HCT116 (cell line): ENCODE measurements around the gene BCS1L. TPM values are rescaled to one million over a fixed set of nuclear protein-coding genes. Genes with fewer than 3 reads are reported as not detected.

Source experiments
- ATAC-seq: fragments of 200-7000 bp; cut with Tn5 transposase; 2 replicates; pipeline ENCODE4 v1.9.1; 2020; ENCODE audit warnings: mild to moderate bottlenecking, moderate library complexity
- BruUV-seq: library from RNA; stranded (reverse); fragments of 400-500 nt; replicated peaks from 2 replicates; lab custom pipeline; 2021; lab: Mats Ljungman, UMichigan
- CTCF ChIA-PET: fragments of 300-600 bp; sonication (Branson Sonifier 250); formaldehyde crosslinking; loops from one replicate; lab custom pipeline; 2021; ENCODE audit warnings: antibody characterized with exemption; lab: Charles Lee
- POLR2A ChIA-PET: fragments of 300-600, 350-600 bp; sonication (Branson Sonifier 250); formaldehyde crosslinking; loops from one replicate; lab custom pipeline; 2021; ENCODE audit warnings: antibody characterized with exemption; lab: Charles Lee
- RAD21 ChIA-PET, 2 experiments: fragments of 300-600 bp; sonication (Branson Sonifier 250); formaldehyde crosslinking; loops; one replicate each; lab custom pipeline; 2023; ENCODE audit warnings: low total read pairs in 2 of 2; ENCODE audit not compliant: uncharacterized antibody in 2 of 2, unreplicated experiment in 2 of 2, low non-redundant PET in 1 of 2; lab: Charles Lee
- DNase-seq: peaks from one replicate; pipeline ENCODE4 v3.0.0-alpha.2; 2010; ENCODE audit warnings: low read depth, low spot score
- H2AFZ ChIP-seq: fragments of 200-600 bp; shearing (Covaris generic), sonication (generic); 2 replicates; pipeline ENCODE4 v1.6.1; 2017; ENCODE audit warnings: low read depth, mixed run types, mixed read lengths, antibody characterized with exemption, low read length; ENCODE audit not compliant: poor library complexity, severe bottlenecking
- H3K27ac ChIP-seq: 2 replicates; pipeline ENCODE4 v1.5.1; 2012; ENCODE audit warnings: low read depth, low read length
- H3K27me3 ChIP-seq: fragments of 200-600 bp; sonication (generic); 2 replicates; pipeline ENCODE4 v1.6.1; 2016; ENCODE audit warnings: mixed run types, low read length, mixed read lengths; ENCODE audit not compliant: insufficient read depth
- H3K36me3 ChIP-seq, 2 experiments: fragments of 200-500 bp in 1 of 2; fragments of 200-600 bp in 1 of 2; sonication (Bioruptor generic) in 1 of 2; sonication (generic) in 1 of 2; 2 replicates each; pipeline versions ENCODE4 v1.5.1 to v1.6.1; 2014 to 2016; ENCODE audit warnings: low read length in 2 of 2, inconsistent platforms in 1 of 2, mixed read lengths in 1 of 2, mixed run types in 1 of 2; ENCODE audit not compliant: insufficient read depth in 2 of 2, control insufficient read depth in 1 of 2
- H3K4me1 ChIP-seq, 2 experiments: fragments of 200-600 bp in 1 of 2; sonication (generic) in 1 of 2; 2 replicates each; pipeline versions ENCODE4 v1.5.1 to v1.6.1; 2012 to 2017; ENCODE audit warnings: low read length in 2 of 2, inconsistent platforms in 1 of 2, mild to moderate bottlenecking in 1 of 2, mixed read lengths in 1 of 2, mixed run types in 1 of 2, moderate library complexity in 1 of 2; ENCODE audit not compliant: insufficient read depth in 2 of 2, control insufficient read depth in 1 of 2
- H3K4me2 ChIP-seq: fragments of 200-600 bp; sonication (generic); 2 replicates; pipeline ENCODE4 v1.6.1; 2017; ENCODE audit warnings: mixed run types, low read length, mixed read lengths
- H3K4me3 ChIP-seq, 2 experiments: fragments of 200-600 bp in 1 of 2; sonication (generic) in 1 of 2; replicated peaks in 1 of 2; 2 replicates each; pipeline ENCODE4 v1.5.1; 2011 to 2016; ENCODE audit warnings: low read length in 2 of 2, control low read depth in 1 of 2, low read depth in 1 of 2, mild to moderate bottlenecking in 1 of 2, mixed read lengths in 1 of 2, mixed run types in 1 of 2
- H3K79me2 ChIP-seq: fragments of 200-600 bp; sonication (generic); 2 replicates; pipeline ENCODE4 v1.6.1; 2017; ENCODE audit warnings: mild to moderate bottlenecking, mixed run types, low read length, moderate library complexity, mixed read lengths; ENCODE audit not compliant: insufficient read depth
- H3K9ac ChIP-seq: fragments of 200-600 bp; sonication (generic); 2 replicates; pipeline ENCODE4 v1.6.1; 2016; ENCODE audit warnings: low read length, mixed read lengths
- H3K9me2 ChIP-seq: fragments of 200-600 bp; sonication (generic), shearing (Covaris generic); 2 replicates; pipeline ENCODE4 v1.6.1; 2017; ENCODE audit warnings: mixed run types, mild to moderate bottlenecking, moderate library complexity; ENCODE audit not compliant: insufficient read depth
- H3K9me3 ChIP-seq, 2 experiments: fragments of 200-500 bp in 1 of 2; fragments of 200-600 bp in 1 of 2; sonication (Bioruptor generic) in 1 of 2; sonication (generic) in 1 of 2; 2 replicates each; pipeline ENCODE4 v1.6.1; 2014 to 2017; ENCODE audit warnings: low read length in 2 of 2, mixed read lengths in 2 of 2, inconsistent platforms in 1 of 2, low read depth in 1 of 2, mild to moderate bottlenecking in 1 of 2, mixed run types in 1 of 2, moderate library complexity in 1 of 2; ENCODE audit not compliant: control insufficient read depth in 1 of 2, insufficient read depth in 1 of 2
- H4K20me1 ChIP-seq: fragments of 200-600 bp; sonication (generic), shearing (Covaris generic); 2 replicates; pipeline ENCODE4 v1.6.1; 2017; ENCODE audit warnings: mixed run types, mild to moderate bottlenecking, moderate library complexity; ENCODE audit not compliant: insufficient read depth
- CEBPB ChIP-seq: IDR thresholded peaks from 2 replicates; pipeline ENCODE4 v1.6.1; 2012; ENCODE audit warnings: low read depth
- CTCF ChIP-seq, 3 experiments: fragments of 200-600 bp in 1 of 3; sonication (generic) in 1 of 3; IDR thresholded peaks in 2 of 3; conservative IDR thresholded peaks in 1 of 3; 2 replicates each; pipeline ENCODE4 v1.5.1; 2012 to 2017; ENCODE audit warnings: low read depth in 2 of 3, low read length in 2 of 3, antibody characterized with exemption in 1 of 3, borderline replicate concordance in 1 of 3, control low read depth in 1 of 3, mild to moderate bottlenecking in 1 of 3, mixed read lengths in 1 of 3, mixed run types in 1 of 3, moderate library complexity in 1 of 3; ENCODE audit not compliant: insufficient read depth in 1 of 3
- EGR1 ChIP-seq: IDR thresholded peaks from 2 replicates; pipeline ENCODE4 v1.6.1; 2012; ENCODE audit warnings: low read depth
- ELF1 ChIP-seq: IDR thresholded peaks from 2 replicates; pipeline ENCODE4 v1.6.1; 2012; ENCODE audit warnings: low read depth, borderline replicate concordance
- EZH2phosphoT487 ChIP-seq: fragments of 200-600 bp; IDR thresholded peaks from 2 replicates; pipeline ENCODE4 v1.6.1; 2018; ENCODE audit warnings: antibody characterized with exemption, borderline replicate concordance
- FOSL1 ChIP-seq: IDR thresholded peaks from 2 replicates; pipeline ENCODE4 v1.6.1; 2012; ENCODE audit warnings: low read depth
- JUND ChIP-seq: IDR thresholded peaks from 2 replicates; pipeline ENCODE4 v1.6.1; 2012
- POLR2A ChIP-seq: IDR thresholded peaks from 2 replicates; pipeline ENCODE4 v1.7.0; 2011; ENCODE audit warnings: borderline replicate concordance; ENCODE audit not compliant: insufficient read depth, insufficient read length; ENCODE audit errors: extremely low read depth
- SP1 ChIP-seq: IDR thresholded peaks from 2 replicates; pipeline ENCODE4 v1.6.1; 2012; ENCODE audit warnings: low read depth
- ZFX ChIP-seq: fragments of 450-650 bp; IDR thresholded peaks from 2 replicates; pipeline ENCODE4 v1.6.1; 2017
- ZNF274 ChIP-seq: fragments of 200-500 bp; sonication (Bioruptor generic); IDR thresholded peaks from 2 replicates; pipeline ENCODE4 v1.6.1; 2014; ENCODE audit warnings: mild to moderate bottlenecking, low read depth, low read length, inconsistent platforms
- intact Hi-C: fragments of 100-400 bp; cut with micrococcal nuclease; formaldehyde crosslinking; loops from 2 replicates; pipeline ENCODE4 v1.10.0; 2022
- total RNA-seq: library from RNA; stranded (reverse); gene quantifications from one replicate; pipeline ENCODE4 v1.2.1, GENCODE V29; 2021; ENCODE audit not compliant: unreplicated experiment
- TF ChIP-seq, protein P1 (sequence below): IDR thresholded peaks from 2 replicates; pipeline ENCODE4 v1.6.1; 2011; ENCODE audit warnings: mild to moderate bottlenecking, low read length, moderate library complexity; ENCODE audit not compliant: insufficient replicate concordance; ENCODE audit errors: extremely low read depth
- TF ChIP-seq, protein P2 (sequence below): IDR thresholded peaks from 2 replicates; pipeline ENCODE4 v1.6.1; 2012

The BCS1L gene
- total RNA-seq, 1 experiment from 2014 or later, result 57.4 TPM

DNA sequence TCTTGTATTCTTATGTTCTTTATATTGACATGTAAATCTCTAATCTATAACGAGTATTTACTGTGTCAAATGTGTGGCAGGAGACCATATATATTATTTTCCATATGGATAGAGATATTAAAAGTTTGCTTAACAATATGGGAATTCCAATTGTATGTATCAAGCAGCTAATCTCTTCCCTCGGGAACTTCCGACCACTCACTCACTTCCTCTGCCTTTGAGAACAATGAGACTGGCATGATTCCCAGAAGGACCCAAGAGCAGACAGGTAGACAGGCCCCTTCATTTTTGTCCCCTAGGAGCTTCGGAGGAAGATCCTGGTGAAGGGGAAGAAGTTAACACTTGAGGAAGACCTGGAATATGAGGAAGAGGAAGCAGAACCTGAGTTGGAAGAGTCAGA is 27.6 kb upstream of the BCS1L start:
- ChIA-PET CTCF (interaction anchor here (1.1 kb wide), 1 partner anchor 216 kb away, joined by 3 read pairs; no protein-coding TSS in a partner anchor), POLR2A (no interaction called here), RAD21 (interaction anchor here in 1 of 2 experiments (0.5 kb wide), 1 partner anchor 401 kb away, joined by 4 read pairs; no protein-coding TSS in a partner anchor)
- Histone ChIP-seq H3K4me2 (no peak overlapping the region), H3K27ac (no peak overlapping the region), H3K79me2 (no peaks in the 10 kb centered on the region), H3K9me2 (no peaks in the 10 kb centered on the region), H3K27me3 (no peaks in the 10 kb centered on the region), H3K36me3 (peaks cover under 1 to 12% of the 10 kb centered on the region in 2 experiments; a peak in 3 of 4 replicates), H4K20me1 (no peaks in the 10 kb centered on the region), H2AFZ (no peak overlapping the region), H3K9ac (no peak overlapping the region), H3K4me3 (no peak overlapping the region), H3K4me1 (peaks cover 0 to 8% of the 10 kb centered on the region in 2 experiments; a peak in 2 of 4 replicates), H3K9me3 (no peaks in the 10 kb centered on the region)
- TF ChIP-seq JUND (0 out of 2 replicates have a peak, but pooled peaks have one; percentile 7), CTCF (IDR thresholded peaks at IDR 0.05 in 2 of 3, conservative IDR thresholded peaks at IDR 0.05 in 1 of 3; ENCODE audit: borderline replicate concordance in 1 of 3, insufficient read depth in 1 of 3, low read depth in 2 of 3, low read length in 2 of 3) (no peak), EZH2phosphoT487 (no peak), ZFX (no peak), ZNF274 (no peak), SP1 (no peak; the same call in 1 of the 2 replicates), EGR1 (no peak)
- BruUV-seq, result no TSS peak
- ATAC-seq (0 out of 2 replicates have a peak, but pooled peaks have one; percentile 17), DNase-seq (peak; percentile 6)
- intact Hi-C loops, result no loop called here

GRCh38 chr2:218635719-218636118 is 23.8 kb upstream of the BCS1L start:
- ChIA-PET RAD21 (no interaction called here), CTCF (no interaction called here), POLR2A (no interaction called here)
- Histone ChIP-seq H3K9me3 (no peaks in the 10 kb centered on the region), H3K9me2 (no peaks in the 10 kb centered on the region), H3K4me2 (no peak overlapping the region), H3K27me3 (no peaks in the 10 kb centered on the region), H3K4me3 (no peak overlapping the region), H4K20me1 (no peaks in the 10 kb centered on the region), H3K9ac (no peak overlapping the region), H3K27ac (no peak overlapping the region), H3K36me3 (peaks cover 30 to 33% of the 10 kb centered on the region in 2 experiments), H3K79me2 (no peaks in the 10 kb centered on the region), H2AFZ (no peak overlapping the region), H3K4me1 (peaks cover 0 to 8% of the 10 kb centered on the region in 2 experiments; a peak in 2 of 4 replicates)
- no TSS peak for BruUV-seq
- intact Hi-C loops, result no loop called here
- ATAC-seq (no peak), DNase-seq (no peak)
- TF ChIP-seq, protein P1, sequence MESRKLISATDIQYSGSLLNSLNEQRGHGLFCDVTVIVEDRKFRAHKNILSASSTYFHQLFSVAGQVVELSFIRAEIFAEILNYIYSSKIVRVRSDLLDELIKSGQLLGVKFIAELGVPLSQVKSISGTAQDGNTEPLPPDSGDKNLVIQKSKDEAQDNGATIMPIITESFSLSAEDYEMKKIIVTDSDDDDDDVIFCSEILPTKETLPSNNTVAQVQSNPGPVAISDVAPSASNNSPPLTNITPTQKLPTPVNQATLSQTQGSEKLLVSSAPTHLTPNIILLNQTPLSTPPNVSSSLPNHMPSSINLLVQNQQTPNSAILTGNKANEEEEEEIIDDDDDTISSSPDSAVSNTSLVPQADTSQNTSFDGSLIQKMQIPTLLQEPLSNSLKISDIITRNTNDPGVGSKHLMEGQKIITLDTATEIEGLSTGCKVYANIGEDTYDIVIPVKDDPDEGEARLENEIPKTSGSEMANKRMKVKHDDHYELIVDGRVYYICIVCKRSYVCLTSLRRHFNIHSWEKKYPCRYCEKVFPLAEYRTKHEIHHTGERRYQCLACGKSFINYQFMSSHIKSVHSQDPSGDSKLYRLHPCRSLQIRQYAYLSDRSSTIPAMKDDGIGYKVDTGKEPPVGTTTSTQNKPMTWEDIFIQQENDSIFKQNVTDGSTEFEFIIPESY, result no peak
- TF ChIP-seq POLR2A (no peak), CTCF (IDR thresholded peaks at IDR 0.05 in 2 of 3, conservative IDR thresholded peaks at IDR 0.05 in 1 of 3; ENCODE audit: borderline replicate concordance in 1 of 3, insufficient read depth in 1 of 3, low read depth in 2 of 3, low read length in 2 of 3) (no peak), EGR1 (no peak), EZH2phosphoT487 (no peak), ELF1 (no peak), FOSL1 (no peak), CEBPB (no peak)
- TF ChIP-seq, protein P2, sequence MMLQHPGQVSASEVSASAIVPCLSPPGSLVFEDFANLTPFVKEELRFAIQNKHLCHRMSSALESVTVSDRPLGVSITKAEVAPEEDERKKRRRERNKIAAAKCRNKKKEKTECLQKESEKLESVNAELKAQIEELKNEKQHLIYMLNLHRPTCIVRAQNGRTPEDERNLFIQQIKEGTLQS, result no peak
